Chondrocyte (in vitro differentiated cells): ENCODE measurements around the gene APOL3. TPM values are rescaled to one million over a fixed set of nuclear protein-coding genes. Genes with fewer than 3 reads are reported as not detected.
"Not testable (repeated sequence)": the region's sequence is repeated elsewhere in the genome, so short reads cannot be mapped to it uniquely, and the experiment has no call there.

Experiments used
- DNase-seq: peaks from one replicate; pipeline ENCODE4 v3.0.0; 2021; ENCODE audit warnings: mixed read lengths, low spot score
- H3K27ac Mint-ChIP-seq: one replicate; pipeline ENCODE4 v1.8.0; 2021; ENCODE audit warnings: mild to moderate bottlenecking, moderate library complexity, mixed read lengths; ENCODE audit not compliant: unreplicated experiment
- H3K27me3 Mint-ChIP-seq: 2 replicates; pipeline ENCODE4 v1.8.0; 2021; ENCODE audit warnings: low read depth, mixed read lengths
- H3K36me3 Mint-ChIP-seq: 2 replicates; pipeline ENCODE4 v1.8.0; 2021; ENCODE audit warnings: low read depth, mixed read lengths
- H3K4me1 Mint-ChIP-seq: 2 replicates; pipeline ENCODE4 v1.8.0; 2021; ENCODE audit warnings: low read depth, mild to moderate bottlenecking, mixed read lengths
- H3K4me3 Mint-ChIP-seq: one replicate; pipeline ENCODE4 v1.8.0; 2021; ENCODE audit warnings: mild to moderate bottlenecking, moderate library complexity, mixed read lengths; ENCODE audit not compliant: unreplicated experiment
- H3K9me3 Mint-ChIP-seq: 2 replicates; pipeline ENCODE4 v1.8.0; 2021; ENCODE audit warnings: low read depth, mixed read lengths
- CTCF ChIP-seq: fragments of 200-600 bp; sonication (generic); IDR thresholded peaks from 2 replicates; pipeline ENCODE4 v1.5.0; 2021; ENCODE audit warnings: antibody characterized with exemption, mild to moderate bottlenecking, moderate library complexity
- total RNA-seq: library from RNA; stranded (reverse); gene quantifications from 3 replicates; pipeline ENCODE4 v1.2.1, GENCODE V29; 2021

The APOL3 gene
- total RNA-seq, 1 donor from 2014 or later, result 2.3 TPM

GRCh38 chr22:36191106-36191836 lies 30.7 kb upstream of the APOL3 start:
- peaks cover 2% of the 10 kb centered on the region for H3K27me3 Mint-ChIP-seq
- peaks cover 15% of the 10 kb centered on the region for H3K4me1 Mint-ChIP-seq
- no peak for TF ChIP-seq CTCF
- no peaks in the 10 kb centered on the region for H3K36me3 Mint-ChIP-seq
- no peak overlapping the region for H3K27ac Mint-ChIP-seq
- no peak for DNase-seq
- H3K9me3 Mint-ChIP-seq, result no peaks in the 10 kb centered on the region
- H3K4me3 Mint-ChIP-seq, result no peak overlapping the region

- not testable (repeated sequence) for DNase-seq, H3K27ac Mint-ChIP-seq, H3K4me3 Mint-ChIP-seq, H3K36me3 Mint-ChIP-seq, H3K4me1 Mint-ChIP-seq, H3K9me3 Mint-ChIP-seq, H3K27me3 Mint-ChIP-seq
Measured at GRCh38 chr22:36187862-36188261, 27.3 kb upstream of the APOL3 start.

- no peak for DNase-seq
- H3K9me3 Mint-ChIP-seq, result no peaks in the 10 kb centered on the region
- no peak for TF ChIP-seq CTCF
- H3K27me3 Mint-ChIP-seq, result peaks cover 2% of the 10 kb centered on the region
- no peak overlapping the region for H3K27ac Mint-ChIP-seq
- H3K4me3 Mint-ChIP-seq, result no peak overlapping the region
- H3K36me3 Mint-ChIP-seq, result no peaks in the 10 kb centered on the region
- H3K4me1 Mint-ChIP-seq, result peaks cover 5% of the 10 kb centered on the region
Measured at GRCh38 chr22:36185828-36186624, 25.5 kb upstream of the APOL3 start.

- H3K9me3 Mint-ChIP-seq, result no peaks in the 10 kb centered on the region
Measured at GRCh38 chr22:36184433-36185025, 24.0 kb upstream of the APOL3 start.

GRCh38 chr22:36183446-36183845 lies 22.9 kb upstream of the APOL3 start:
- Mint-ChIP-seq H3K36me3 (no peaks in the 10 kb centered on the region), H3K4me3 (no peak overlapping the region), H3K27ac (no peak overlapping the region), H3K27me3 (no peaks in the 10 kb centered on the region), H3K9me3 (no peaks in the 10 kb centered on the region), H3K4me1 (peaks cover 5% of the 10 kb centered on the region)
- TF ChIP-seq CTCF, result no peak
- DNase-seq, result no peak

More at GRCh38 chr22:36184433-36185025, 24.0 kb upstream of the APOL3 start:
- H3K27ac Mint-ChIP-seq, result no peak overlapping the region
- TF ChIP-seq CTCF, result no peak
- H3K4me1 Mint-ChIP-seq, result peaks cover 5% of the 10 kb centered on the region
- H3K36me3 Mint-ChIP-seq, result no peaks in the 10 kb centered on the region
- no peak for DNase-seq
- peaks cover 1% of the 10 kb centered on the region for H3K27me3 Mint-ChIP-seq
- H3K4me3 Mint-ChIP-seq, result no peak overlapping the region
